NCI-H69 (cell line): Measurements from ENCODE around the gene NAALADL2.
"Not testable (repeated sequence)": the region's sequence is repeated elsewhere in the genome, so short reads cannot be mapped to it uniquely, and the experiment has no call there.

Experiments
- DNase-seq: peaks from one replicate; lab custom pipeline; 2025; lab: John Stamatoyannopoulos, UW

Gene NAALADL2

GRCh38 chr3:175266478-175266877 is 407.3 kb downstream of the NAALADL2 start:
- DNase-seq = no peak

- DNase-seq = no peak
Measured at GRCh38 chr3:175267121-175267531, 408.0 kb downstream of the NAALADL2 start.

DNA sequence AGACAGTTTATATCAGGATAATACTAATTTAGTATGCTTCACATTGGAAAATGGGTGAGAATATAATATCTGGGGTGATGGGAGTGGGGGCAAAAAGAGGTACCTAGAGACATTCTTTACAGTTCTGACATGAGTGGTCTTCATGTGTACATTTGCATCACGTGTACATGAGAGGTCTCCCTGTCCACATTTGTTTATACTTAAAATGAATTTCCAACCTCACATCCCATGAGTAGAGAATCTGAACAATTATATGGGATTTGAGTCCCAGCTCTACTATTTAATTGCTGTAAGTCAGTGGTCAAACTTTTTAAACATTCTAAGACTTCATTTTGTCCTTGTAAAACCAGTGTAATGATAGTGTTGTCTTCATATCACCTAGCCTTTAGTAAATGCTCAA is 408.4 kb downstream of the NAALADL2 start:
- no peak for DNase-seq

DNA sequence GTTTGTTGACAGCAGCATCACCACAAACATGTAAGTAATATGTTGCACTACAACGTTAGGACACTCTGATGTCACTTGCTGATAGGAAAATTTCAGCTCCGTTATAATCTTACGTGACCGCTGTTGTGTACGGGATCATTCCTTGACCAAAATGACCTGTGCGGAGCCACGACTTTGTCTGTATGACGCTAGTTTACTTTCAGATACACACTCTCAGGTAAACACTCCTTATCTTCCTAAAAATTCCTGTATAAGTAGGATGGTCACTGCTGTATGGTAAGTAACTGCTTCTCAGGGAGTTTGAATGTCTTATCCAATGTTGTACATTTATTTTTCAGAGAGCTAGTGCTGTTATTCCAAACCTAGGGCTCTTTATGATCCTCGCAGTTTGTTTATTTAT is 410.3 kb downstream of the NAALADL2 start:
- no peak for DNase-seq

- DNase-seq = peak; percentile 95
Measured at GRCh38 chr3:175270198-175270837, 411.2 kb downstream of the NAALADL2 start.

GRCh38 chr3:175270866-175271265 is 411.7 kb downstream of the NAALADL2 start:
- peak; percentile 49 for DNase-seq

- not testable (repeated sequence) for DNase-seq
Measured at GRCh38 chr3:175271465-175271864, 412.3 kb downstream of the NAALADL2 start.

DNA sequence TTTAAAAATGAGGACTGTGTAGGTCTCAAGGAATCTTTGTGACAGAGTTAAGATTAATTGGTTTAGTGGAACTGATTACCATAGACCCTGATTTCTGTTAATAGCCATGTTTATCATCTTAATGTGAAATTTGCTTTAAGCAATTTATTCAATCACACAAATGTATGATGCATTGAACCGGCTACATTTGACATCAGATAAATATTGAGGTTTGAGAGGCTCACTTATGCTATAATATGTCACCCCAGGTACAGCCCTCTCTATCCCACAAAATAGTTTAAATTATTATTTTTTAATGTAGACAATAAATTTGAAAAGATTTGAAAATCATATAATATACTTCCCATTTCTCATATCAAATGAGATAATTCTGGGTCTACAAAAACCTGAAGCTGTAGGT is 413.3 kb downstream of the NAALADL2 start:
- DNase-seq = peak; percentile 50

GRCh38 chr3:175273573-175273972 is 414.4 kb downstream of the NAALADL2 start:
- peak; percentile 59 for DNase-seq

DNA sequence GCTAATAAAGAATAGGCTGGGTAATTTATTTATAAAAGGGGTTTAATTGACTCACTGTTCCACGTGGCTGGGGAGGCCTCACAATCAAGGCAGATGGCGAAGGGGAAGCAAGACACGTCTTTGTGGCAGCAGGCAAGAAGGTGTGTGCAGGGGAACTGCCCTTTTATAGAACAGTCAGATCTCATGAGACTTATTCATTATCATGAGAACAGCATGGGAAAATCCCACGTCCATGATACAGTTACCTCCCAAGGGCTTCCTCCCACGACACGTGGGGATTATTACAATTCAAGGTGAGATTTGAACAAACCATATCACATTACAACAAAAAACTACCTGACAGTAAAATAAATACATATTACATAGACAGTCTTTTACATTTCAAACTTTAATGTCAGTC is 414.9 kb downstream of the NAALADL2 start:
- peak; percentile 99 for DNase-seq

DNA sequence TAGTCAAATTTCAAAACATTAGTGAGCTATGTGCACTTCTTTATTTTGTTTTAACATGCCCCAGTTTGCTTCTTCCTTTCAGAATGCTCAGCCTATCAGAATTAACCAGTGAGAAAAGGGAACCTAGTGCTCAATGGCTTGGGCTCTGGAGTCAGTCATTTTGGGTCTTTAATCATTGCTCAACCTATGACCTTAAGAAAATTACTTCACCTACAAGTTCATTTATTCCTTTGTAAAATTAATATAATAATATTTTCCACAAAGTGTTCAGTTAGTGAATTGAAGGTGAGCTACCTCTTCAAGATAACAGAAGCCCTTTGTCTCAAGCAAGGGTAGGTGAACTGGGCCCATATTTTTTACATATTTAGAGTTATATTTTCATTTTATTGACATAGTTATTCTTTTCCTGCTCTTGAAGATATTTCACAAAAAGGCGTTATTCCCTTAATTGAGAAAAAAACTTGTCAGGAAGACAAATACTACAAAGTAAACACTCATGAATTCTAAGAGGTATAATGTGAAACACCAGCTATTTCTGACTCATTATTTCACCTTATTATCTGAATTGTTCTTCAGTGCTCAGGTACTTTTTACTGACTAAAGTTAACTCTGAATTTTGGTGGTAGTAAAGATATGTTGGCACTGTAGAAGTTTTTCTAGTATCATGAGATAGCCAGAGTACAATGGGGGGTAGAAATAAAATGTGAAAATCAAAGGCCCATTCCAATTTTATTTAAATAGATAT is 415.5 kb downstream of the NAALADL2 start:
- peak; percentile 90 for DNase-seq

- DNase-seq = no peak
Measured at GRCh38 chr3:175278680-175279079, 419.5 kb downstream of the NAALADL2 start.

- no peak for DNase-seq
Measured at GRCh38 chr3:175279457-175279856, 420.3 kb downstream of the NAALADL2 start.

GRCh38 chr3:175279911-175280310 is 420.8 kb downstream of the NAALADL2 start:
- no peak for DNase-seq

DNA sequence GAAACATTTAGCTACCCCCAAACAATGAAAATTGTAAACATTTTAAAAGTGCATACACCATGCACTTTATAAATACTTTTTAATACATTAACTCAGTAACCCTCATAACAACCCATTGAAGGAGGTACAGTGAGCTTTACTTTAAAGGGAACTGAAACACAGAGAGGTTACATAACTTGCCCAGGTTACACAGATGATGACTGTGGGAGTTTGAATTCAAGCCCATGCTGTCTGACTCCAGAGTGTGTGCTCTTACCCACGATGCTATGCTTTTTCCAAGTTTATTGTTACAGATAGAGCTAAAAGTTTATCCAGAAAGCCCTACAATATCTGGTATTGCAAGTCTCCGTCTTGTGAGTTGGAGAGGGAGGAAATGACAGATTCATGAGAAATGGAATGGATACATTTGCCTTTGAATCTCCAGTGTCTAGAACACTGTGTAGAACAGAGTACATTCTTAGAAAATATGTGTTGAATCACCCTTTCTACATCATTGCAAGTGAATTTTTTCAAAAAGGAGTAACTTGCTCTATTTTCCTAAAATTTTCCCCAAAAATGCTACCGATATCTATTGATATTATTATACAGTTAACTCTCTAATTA is 428.3 kb downstream of the NAALADL2 start:
- DNase-seq = no peak

GRCh38 chr3:175288621-175289020 is 429.5 kb downstream of the NAALADL2 start:
- DNase-seq = no peak

GRCh38 chr3:175294793-175295192 is 435.7 kb downstream of the NAALADL2 start:
- no peak for DNase-seq

DNA sequence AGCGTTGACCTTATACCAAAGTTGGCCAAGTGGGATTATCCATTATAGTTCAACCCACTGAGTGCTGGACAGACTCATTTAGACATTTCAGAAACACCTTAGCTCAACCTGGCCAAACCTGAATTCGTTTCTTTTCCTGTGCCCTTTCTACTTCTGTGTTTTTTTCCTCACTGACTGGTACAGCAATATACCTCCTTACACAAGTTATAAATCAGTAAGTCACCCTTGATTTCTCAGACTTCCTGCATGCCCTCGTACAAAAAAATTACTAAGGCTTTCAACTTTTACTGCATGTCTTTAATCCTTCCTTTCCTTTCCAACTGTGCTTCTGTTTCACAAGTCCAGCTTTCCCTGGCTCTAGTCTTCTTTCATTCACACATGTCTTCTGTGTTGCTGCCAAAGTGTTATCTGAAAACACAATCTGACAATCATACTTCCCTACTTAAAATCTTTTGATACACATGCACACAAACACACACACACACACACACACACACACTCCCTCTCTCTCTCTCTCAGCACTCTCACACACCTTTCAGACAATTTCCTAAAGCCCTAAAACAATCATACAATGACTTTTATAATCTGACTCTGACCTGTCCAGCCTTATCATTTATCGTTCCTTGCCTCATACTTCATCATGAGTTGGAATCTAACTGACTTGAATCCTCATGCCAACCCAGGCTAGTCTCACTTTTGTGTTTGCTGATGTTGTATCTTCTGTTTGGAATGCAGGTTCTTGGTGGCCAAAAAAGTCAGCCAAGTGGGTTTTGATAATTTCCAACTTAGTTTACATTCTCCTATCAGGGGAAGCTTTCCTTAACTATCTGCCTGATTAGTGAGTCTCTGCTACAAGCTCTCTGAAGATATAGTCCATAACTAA is 436.4 kb downstream of the NAALADL2 start:
- no peak for DNase-seq

DNA sequence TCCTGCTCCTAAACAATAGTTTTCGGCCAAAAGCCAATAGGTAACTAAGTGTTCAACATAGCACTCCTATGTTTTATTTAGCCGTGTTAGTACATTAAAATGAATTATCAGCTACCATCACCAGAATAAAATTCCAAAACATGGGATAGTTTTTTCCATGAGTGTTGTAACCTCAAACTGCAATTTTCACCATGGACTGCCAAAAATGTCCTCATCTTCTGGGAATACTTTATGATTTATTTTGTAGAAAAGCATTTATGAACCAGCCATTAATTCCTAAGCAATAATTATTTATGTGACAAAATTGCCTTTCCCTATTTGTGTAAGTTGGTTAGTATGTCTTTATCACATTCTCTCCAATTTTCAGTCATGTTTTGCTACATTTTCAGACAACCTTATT is 438.1 kb downstream of the NAALADL2 start:
- DNase-seq = no peak

GRCh38 chr3:175301741-175302140 is 442.6 kb downstream of the NAALADL2 start:
- DNase-seq = no peak

DNA sequence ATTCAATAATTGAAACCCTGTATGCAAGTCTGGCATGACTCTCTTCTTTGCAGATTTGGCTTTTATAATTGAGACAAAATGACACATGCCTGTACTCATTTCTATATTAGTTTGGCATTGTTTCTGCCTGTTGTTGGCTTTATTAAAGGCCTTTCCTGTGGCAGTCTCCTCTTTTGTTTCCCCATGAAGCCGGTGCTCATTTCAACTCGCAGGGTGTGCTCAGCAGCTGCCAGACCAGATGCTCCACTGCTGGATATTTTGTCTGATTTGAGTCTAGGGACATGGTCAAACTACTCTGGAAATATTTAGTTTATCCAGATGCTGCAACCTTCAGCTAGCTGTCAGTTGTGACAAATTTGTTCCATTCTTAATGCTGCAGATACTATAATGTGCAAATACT is 445.3 kb downstream of the NAALADL2 start:
- DNase-seq = peak; percentile 93

DNA sequence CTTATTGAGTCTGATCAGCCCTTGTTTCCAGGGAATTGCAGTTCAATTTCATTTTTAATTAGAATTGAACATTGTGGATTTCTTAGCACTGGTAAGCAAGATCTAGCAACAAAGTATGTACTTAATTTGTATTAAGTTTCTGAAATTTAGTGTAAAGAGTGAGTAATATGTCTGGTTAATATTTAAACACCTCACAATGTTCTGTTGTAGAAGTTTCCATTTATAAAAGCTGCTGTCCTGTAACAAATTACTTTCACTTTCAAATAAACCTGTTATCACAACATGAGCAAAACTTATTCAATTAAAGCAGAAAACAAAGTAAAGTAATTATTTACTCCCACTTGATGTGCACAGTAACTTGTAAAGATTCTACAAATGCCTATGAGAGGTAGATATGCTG is 448.5 kb downstream of the NAALADL2 start:
- DNase-seq = no peak
